Stromal cell of bone marrow (primary cell): Measurements from ENCODE around the gene EDC3.
A peak's percentile ranks its signal among the peaks of the same experiment; 100 is the strongest.
"Not testable (repeated sequence)": the region's sequence is repeated elsewhere in the genome, so short reads cannot be mapped to it uniquely, and the experiment has no call there.

Source experiments
- DNase-seq: peaks from one replicate; pipeline ENCODE4 v3.0.0-alpha.2; 2012; ENCODE audit warnings: low read depth

Gene EDC3

DNA sequence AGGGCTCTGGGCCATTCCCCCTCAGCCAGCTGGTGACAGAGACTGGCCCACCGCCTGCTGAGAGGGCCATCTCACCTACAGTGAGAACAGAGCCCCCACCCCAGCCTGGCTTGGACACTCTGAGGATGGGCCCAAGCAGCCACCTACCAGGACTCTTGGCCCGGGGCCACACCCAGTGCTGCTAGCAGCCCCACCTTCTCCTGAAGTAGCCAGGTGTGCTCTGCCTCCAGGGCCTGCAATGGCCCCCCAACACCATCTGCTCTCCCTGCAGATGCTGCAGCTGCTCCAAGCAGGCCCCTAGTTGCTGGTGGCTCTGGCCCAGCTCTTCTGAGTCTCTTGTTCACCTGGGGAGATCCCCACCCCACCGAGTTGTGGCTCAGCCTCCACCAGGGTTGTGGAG lies 87.0 kb downstream of the EDC3 start:
- DNase-seq, result no peak

- no peak for DNase-seq
Observed at GRCh38 chr15:74605795-74606150, 90.1 kb downstream of the EDC3 start.

DNA sequence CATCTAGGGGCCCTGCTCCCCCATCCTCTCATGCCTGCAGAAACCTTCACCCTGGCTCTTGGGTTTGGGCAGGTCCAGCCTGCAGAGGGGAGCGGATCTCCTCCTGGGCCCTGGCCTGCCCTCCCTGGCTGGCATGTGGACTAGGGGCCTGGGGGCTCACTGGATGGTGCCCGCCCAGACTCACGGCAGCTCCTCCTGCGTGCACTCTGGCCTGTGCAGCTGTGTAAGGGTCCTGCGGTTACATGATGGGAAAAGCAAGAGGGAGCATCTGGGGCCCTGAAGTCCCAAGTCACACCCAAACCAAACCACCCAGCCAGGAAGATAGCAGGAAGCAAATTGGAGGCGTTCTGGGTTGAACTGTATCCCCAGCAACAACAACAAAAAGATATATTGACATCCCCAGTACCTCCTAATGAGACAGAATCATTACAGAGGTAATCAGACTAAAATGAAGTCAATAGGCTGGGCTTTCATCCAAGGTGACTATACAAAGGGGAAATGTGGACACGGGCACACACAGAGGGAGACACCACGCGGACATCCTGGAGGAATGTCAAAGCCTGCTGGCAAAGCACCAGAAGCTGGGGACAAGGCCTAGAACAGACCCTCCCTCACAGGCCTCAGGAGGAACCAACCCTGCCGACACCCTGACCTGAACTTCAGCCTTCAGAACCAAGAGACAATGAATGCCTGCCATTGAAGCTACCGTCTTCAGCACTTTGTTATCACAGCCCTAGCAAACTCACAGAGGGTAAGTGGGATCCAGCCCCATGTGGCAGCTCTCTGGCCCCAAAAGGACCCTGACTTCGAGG lies 90.6 kb downstream of the EDC3 start:
- no peak for DNase-seq

DNA sequence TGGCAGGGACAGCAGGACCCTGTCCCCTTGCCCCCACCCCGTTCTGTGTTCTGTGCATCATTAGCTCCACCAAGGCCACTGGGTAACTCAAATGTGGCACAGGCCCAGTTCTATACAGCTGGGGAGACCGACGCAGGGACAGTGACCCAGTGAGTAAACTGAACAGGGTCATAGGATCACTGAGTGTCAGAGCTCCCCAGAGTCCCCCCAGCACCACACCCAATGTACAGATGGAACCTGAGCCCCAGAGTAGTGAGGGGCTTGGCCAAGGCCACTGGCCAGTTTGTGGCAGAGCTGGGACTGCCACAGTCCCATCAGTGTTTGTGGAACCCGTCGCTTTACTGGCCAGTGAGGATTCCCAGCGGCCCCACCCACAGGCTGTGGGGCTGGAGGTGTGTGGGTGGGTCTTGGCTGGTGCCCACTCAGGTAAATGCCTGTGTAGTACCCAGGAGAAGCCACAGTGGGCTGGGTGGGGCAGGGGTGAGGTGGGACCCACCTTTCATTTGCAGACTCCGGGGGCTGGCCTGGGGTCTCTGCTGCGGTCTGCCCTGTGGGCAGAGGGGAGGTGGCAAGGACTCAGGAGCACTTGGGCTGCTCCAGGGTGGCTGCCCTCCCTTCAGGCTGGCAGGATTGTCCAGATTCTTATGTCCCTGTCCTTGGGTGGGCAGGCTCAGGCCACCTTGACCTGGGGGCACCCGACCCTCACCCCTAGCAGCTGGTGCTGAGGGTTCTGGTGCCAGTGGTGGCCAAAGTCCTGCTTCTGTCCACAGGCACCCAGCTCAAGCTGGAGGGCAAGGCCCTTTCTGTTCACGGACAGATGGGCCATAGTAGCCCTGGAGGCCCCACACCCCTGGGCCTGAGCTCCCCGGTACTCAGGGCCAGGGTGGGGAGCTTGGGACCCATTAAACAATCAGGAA lies 91.8 kb downstream of the EDC3 start:
- no peak for DNase-seq

- no peak for DNase-seq
Observed at GRCh38 chr15:74603026-74603788, 92.6 kb downstream of the EDC3 start.

- no peak for DNase-seq
Observed at GRCh38 chr15:74599156-74599555, 96.7 kb downstream of the EDC3 start.

GRCh38 chr15:74598126-74598842 lies 97.5 kb downstream of the EDC3 start:
- peak; percentile 82 for DNase-seq

- not testable (repeated sequence) for DNase-seq
Observed at GRCh38 chr15:74597146-74597705, 98.6 kb downstream of the EDC3 start.

DNA sequence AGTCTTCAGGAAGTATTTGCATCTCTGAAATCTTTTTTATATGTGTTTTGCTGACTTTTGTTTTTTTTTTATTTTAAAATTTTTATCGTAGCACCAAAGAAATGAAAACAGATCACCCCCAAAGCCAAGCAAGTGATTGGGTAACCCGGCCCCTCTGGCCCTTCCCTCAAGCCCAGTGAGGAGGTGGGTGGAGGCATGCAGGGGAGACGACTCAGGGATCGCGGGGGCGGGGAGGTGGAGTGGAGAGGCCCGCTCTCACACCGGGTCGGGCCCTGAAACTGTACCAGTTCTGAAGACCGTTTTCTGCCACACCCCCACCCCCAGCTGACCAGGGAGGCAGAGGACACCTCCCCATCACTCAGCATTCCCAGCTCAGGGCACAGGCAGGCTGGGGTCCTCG lies 99.1 kb downstream of the EDC3 start:
- DNase-seq, result not testable (repeated sequence)

DNA sequence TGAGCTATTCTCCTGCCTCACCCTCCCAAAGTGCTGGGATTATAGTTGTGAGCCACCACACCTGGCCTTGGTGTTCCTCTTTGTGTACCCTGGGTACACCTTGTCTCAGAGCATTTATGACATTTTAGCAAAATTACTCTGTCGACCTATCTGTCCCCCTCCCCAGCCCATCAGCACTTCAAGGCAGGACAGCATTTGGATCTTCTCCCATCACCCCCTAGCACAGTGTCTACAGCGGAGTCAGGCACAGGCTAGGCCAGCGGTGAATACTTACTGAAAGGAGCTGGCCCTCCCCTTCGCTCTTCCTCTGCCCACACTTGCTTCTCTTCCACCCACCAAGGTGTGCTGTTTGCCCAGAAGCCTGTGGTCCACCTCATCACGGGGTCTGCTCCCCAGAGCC lies 100.6 kb downstream of the EDC3 start:
- no peak for DNase-seq

GRCh38 chr15:74594455-74594854 lies 101.4 kb downstream of the EDC3 start:
- DNase-seq, result no peak

DNA sequence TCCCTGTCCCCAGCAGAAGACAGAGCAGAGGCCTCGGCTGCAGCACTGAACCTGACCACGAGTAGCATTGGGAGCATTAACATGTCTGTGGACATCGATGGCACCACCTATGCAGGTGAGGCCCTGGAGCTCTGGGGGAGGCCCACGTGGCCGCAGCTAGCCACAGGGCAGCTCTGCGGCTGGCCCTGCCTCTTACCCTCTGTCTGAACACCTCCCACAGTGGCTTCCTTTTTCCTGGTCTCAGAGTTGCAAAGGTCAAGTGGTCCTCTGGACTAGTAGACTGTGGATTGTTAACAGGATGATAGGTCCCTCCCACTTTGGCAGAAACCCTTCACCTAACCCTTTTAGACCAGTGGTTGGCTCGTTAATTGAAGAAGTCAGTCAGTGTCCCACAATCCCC lies 102.7 kb downstream of the EDC3 start:
- no peak for DNase-seq

DNA sequence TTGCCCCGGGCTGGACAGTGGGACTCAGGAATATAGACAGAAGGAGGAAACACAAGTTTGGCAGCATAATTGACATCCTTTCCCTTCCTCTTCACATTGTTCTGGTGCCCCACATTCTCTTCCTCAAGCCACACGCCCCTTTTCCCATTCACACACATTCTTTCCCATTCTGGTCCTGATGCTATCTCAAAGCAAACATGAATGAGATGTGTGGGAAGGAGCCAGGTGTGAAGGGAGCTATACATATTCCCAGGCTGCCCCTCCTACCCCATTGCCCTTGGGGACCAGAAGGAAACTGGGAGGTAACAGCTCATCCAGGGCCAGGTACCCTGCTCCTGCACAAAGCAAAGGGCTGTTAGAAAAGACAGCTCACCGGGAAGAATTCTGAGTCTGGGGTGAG lies 103.6 kb downstream of the EDC3 start:
- DNase-seq, result no peak

DNA sequence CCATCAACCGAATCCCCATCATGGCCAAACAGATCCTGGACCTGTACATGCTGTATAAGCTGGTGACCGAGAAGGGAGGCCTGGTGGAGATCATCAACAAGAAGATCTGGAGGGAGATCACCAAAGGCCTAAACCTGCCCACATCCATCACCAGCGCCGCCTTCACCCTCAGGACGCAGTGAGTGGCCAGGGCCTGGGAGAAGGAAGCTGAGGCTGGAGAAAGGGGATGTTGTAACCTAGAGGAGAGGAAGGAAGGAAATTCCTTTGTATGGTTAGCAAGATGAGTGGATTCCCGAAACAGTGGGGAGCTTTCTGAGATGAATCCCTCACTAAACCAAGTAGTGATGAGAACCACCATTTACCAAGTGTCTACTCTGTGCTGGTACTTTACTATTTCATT lies 106.0 kb downstream of the EDC3 start:
- DNase-seq, result no peak

DNA sequence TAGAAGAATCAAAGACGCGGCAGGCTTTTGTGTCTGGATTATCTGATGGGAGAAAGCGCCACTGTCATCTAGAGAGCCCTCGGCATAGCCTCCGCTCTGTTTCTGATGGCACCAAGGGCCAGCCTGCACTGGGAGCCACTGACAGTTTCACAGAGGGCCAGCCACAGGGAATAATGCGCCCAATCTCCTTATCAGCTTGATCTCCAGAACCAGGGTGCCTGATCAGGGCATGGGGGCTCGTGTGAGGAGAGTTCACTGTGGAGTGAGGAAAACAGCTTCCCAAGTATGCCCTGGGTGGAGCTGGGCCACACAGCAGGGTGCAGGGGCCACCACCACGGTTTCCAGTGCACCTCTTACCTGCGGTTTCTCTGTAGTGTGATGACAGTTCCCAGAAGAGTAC lies 110.0 kb downstream of the EDC3 start:
- DNase-seq, result no peak

DNA sequence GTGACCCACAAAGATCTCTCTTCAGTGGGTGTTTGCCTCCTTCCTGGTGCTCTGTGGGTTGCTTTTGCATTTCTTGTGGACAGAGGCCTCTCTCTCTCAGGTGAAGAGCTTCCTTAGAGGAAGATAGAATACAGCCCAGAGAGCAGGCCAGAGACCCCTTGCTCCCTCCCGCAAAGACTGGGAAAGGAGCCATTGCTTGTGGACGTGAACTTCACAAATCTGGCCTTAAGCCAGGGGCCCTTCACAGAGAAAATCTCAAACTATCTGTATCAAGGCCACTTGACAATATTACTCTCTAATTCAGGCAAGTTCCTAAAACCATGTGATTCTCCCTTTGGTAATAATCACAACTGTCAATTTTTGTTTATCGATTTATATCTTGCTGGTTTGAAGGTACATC lies 110.6 kb downstream of the EDC3 start:
- no peak for DNase-seq

GRCh38 chr15:74584779-74585178 lies 111.0 kb downstream of the EDC3 start:
- no peak for DNase-seq

DNA sequence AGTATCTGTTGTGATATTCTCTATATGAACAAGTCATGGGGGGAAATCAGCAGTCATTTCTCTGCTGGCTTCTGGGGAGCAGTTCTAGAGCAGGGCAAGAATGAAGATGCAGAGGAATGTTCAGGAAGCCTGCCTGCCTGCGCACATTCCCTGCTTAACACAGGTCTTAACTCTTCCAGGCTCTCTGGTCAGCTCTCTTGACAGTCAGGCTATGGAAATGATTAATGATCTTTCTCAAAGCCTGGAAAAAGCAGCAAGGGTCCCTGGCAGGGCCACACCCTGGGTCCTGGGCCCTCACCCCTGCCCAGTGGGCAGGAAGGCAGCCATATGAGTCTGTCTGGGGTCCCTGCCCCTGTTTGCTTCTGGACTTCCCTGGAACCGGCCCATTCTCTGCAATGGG lies 111.6 kb downstream of the EDC3 start:
- DNase-seq, result no peak
